PC-3 (cell line): Measurements from ENCODE around the gene VPS37C. TPM values are rescaled to one million over a fixed set of nuclear protein-coding genes. Genes with fewer than 3 reads are reported as not detected.

ENCODE experiments used
- ATAC-seq: fragments of 200-7000 bp; cut with Tn5 transposase; 2 replicates; pipeline ENCODE4 v1.9.1; 2020; ENCODE audit warnings: mild to moderate bottlenecking, moderate library complexity
- BruUV-seq: library from RNA; stranded (reverse); fragments of 400-500 nt; replicated peaks from 2 replicates; lab custom pipeline; 2021; lab: Mats Ljungman, UMichigan
- CTCF ChIA-PET: fragments of 300-600 bp; sonication (Branson Sonifier 250); formaldehyde crosslinking; loops from one replicate; lab custom pipeline; 2022; ENCODE audit warnings: antibody characterized with exemption; lab: Charles Lee
- POLR2A ChIA-PET: fragments of 300-600 bp; sonication (Branson Sonifier 250); formaldehyde crosslinking; loops from one replicate; lab custom pipeline; 2022; ENCODE audit warnings: antibody characterized with exemption; ENCODE audit not compliant: unreplicated experiment; lab: Charles Lee
- DNase-seq: peaks from one replicate; pipeline ENCODE4 v3.0.0-alpha.2; 2015
- H2AFZ ChIP-seq: fragments of 300-600 bp; sonication (generic); 2 replicates; pipeline ENCODE4 v1.6.0; 2016; ENCODE audit warnings: antibody characterized with exemption, low read length
- H3F3A ChIP-seq: fragments of 300-600 bp; sonication (generic); one replicate; pipeline ENCODE4 v1.6.0; 2017; ENCODE audit warnings: antibody characterized with exemption, low read length, control low read depth, mild to moderate bottlenecking; ENCODE audit not compliant: unreplicated experiment
- H3K27ac ChIP-seq: fragments of 300-600 bp; sonication (generic); 2 replicates; pipeline ENCODE4 v1.5.1; 2016; ENCODE audit warnings: mild to moderate bottlenecking, low read length
- H3K27me3 ChIP-seq: fragments of 300-600 bp; sonication (generic); 2 replicates; pipeline ENCODE4 v1.6.1; 2016; ENCODE audit warnings: low read length, mixed read lengths
- H3K36me3 ChIP-seq: fragments of 300-600 bp; sonication (generic); 2 replicates; pipeline ENCODE4 v1.6.1; 2016; ENCODE audit warnings: low read depth, mixed run types, low read length, mixed read lengths
- H3K4me1 ChIP-seq: fragments of 300-600 bp; sonication (generic); 2 replicates; pipeline ENCODE4 v1.5.1; 2016; ENCODE audit warnings: low read length; ENCODE audit not compliant: insufficient read depth
- H3K4me2 ChIP-seq: fragments of 300-600 bp; sonication (generic); 2 replicates; pipeline ENCODE4 v1.6.0; 2016; ENCODE audit warnings: low read length
- H3K4me3 ChIP-seq: fragments of 300-600 bp; sonication (generic); 2 replicates; pipeline ENCODE4 v1.5.1; 2016; ENCODE audit warnings: mild to moderate bottlenecking, low read length, mixed read lengths
- H3K79me2 ChIP-seq: fragments of 300-600 bp; sonication (generic); 2 replicates; pipeline ENCODE4 v1.6.1; 2017; ENCODE audit warnings: low read length, mixed read lengths
- H3K9ac ChIP-seq: fragments of 300-600 bp; sonication (generic); 2 replicates; pipeline ENCODE4 v1.6.0; 2016; ENCODE audit warnings: mild to moderate bottlenecking, low read length
- H3K9me2 ChIP-seq: fragments of 300-600 bp; sonication (generic); replicated peaks from 2 replicates; pipeline ENCODE4 v1.6.1; 2016; ENCODE audit warnings: mixed run types, low read length, mixed read lengths
- H3K9me3 ChIP-seq: fragments of 300-600 bp; sonication (generic); 2 replicates; pipeline ENCODE4 v1.6.1; 2016; ENCODE audit warnings: low read length, mixed read lengths
- H4K20me1 ChIP-seq: fragments of 300-600 bp; sonication (generic); 2 replicates; pipeline ENCODE4 v1.6.1; 2016; ENCODE audit warnings: low read length, mixed read lengths
- CTCF ChIP-seq: fragments of 300-600 bp; sonication (generic); conservative IDR thresholded peaks from 2 replicates; pipeline ENCODE4 v1.5.1; 2017; ENCODE audit warnings: antibody characterized with exemption, low read depth, mild to moderate bottlenecking, low read length
- EZH2 ChIP-seq: fragments of 300-600 bp; sonication (generic); IDR thresholded peaks from one replicate; pipeline ENCODE4 v1.6.1; 2017; ENCODE audit warnings: antibody characterized with exemption, mild to moderate bottlenecking, low read length; ENCODE audit not compliant: unreplicated experiment
- EZH2phosphoT487 ChIP-seq: fragments of 300-600 bp; sonication (generic); IDR thresholded peaks from 2 replicates; pipeline ENCODE4 v1.6.1; 2018; ENCODE audit warnings: mild to moderate bottlenecking, antibody characterized with exemption, low read length, borderline replicate concordance
- intact Hi-C: fragments of 100-400 bp; cut with micrococcal nuclease; formaldehyde crosslinking; loops from 2 replicates; pipeline ENCODE4 v1.9.0; 2023
- total RNA-seq: library from RNA; depleted of rRNA; stranded (reverse); fragments of >200 nt; gene quantifications from 2 replicates; pipeline ENCODE4 v1.2.3, GENCODE V29; 2014

VPS37C gene
- total RNA-seq, 1 experiment from 2014 or later = 28.9 TPM

- no peak overlapping the region for H3K27ac ChIP-seq
- no peaks in the 10 kb centered on the region for H3F3A ChIP-seq
- H3K36me3 ChIP-seq = no peaks in the 10 kb centered on the region
- no TSS peak for BruUV-seq
- H3K4me1 ChIP-seq = no peaks in the 10 kb centered on the region
- H3K4me2 ChIP-seq = no peak overlapping the region
- H3K4me3 ChIP-seq = no peak overlapping the region
- H4K20me1 ChIP-seq = no peaks in the 10 kb centered on the region
- no peaks in the 10 kb centered on the region for H3K9me2 ChIP-seq
- TF ChIP-seq CTCF (no peak), EZH2 (no peak), EZH2phosphoT487 (no peak)
- ATAC-seq (no peak), DNase-seq (no peak)
- H3K9ac ChIP-seq = no peak overlapping the region
- intact Hi-C loops = no loop called here
- CTCF ChIA-PET = no interaction called here
- no peaks in the 10 kb centered on the region for H3K9me3 ChIP-seq
- H3K27me3 ChIP-seq = no peaks in the 10 kb centered on the region
- H2AFZ ChIP-seq = no peak overlapping the region
- no peaks in the 10 kb centered on the region for H3K79me2 ChIP-seq
- POLR2A ChIA-PET = no interaction called here
These were observed 45.6 kb downstream of the VPS37C start for GRCh38 chr11:61115498-61116224.

GRCh38 chr11:61114913-61115312, 46.3 kb downstream of the VPS37C start:
- H3K9me3 ChIP-seq = no peaks in the 10 kb centered on the region
- no peaks in the 10 kb centered on the region for H3K9me2 ChIP-seq
- no peaks in the 10 kb centered on the region for H3K36me3 ChIP-seq
- no peak overlapping the region for H3K4me3 ChIP-seq
- no peak overlapping the region for H2AFZ ChIP-seq
- BruUV-seq = no TSS peak
- H3K27ac ChIP-seq = no peak overlapping the region
- H4K20me1 ChIP-seq = no peaks in the 10 kb centered on the region
- TF ChIP-seq EZH2 = no peak
- TF ChIP-seq EZH2phosphoT487 = no peak
- no peak for TF ChIP-seq CTCF
- no peak overlapping the region for H3K9ac ChIP-seq
- no peaks in the 10 kb centered on the region for H3K27me3 ChIP-seq
- intact Hi-C loops = no loop called here
- POLR2A ChIA-PET = no interaction called here
- H3K79me2 ChIP-seq = no peaks in the 10 kb centered on the region
- H3K4me1 ChIP-seq = no peaks in the 10 kb centered on the region
- ATAC-seq (no peak), DNase-seq (no peak)
- no peak overlapping the region for H3K4me2 ChIP-seq
- no peaks in the 10 kb centered on the region for H3F3A ChIP-seq
- CTCF ChIA-PET = no interaction called here

GRCh38 chr11:61113201-61113600, 48.0 kb downstream of the VPS37C start:
- ATAC-seq = no peak
- no peak overlapping the region for H3K9ac ChIP-seq
- H3K36me3 ChIP-seq = no peaks in the 10 kb centered on the region
- no peak for DNase-seq
- no TSS peak for BruUV-seq
- H4K20me1 ChIP-seq = no peaks in the 10 kb centered on the region
- no peak overlapping the region for H3K27ac ChIP-seq
- CTCF ChIA-PET = interaction anchor here (0.6 to 0.7 kb wide), 2 partner anchors 198 to 199 kb away, joined by 3 to 4 read pairs; partner anchors contain the start of gene TMEM109
- POLR2A ChIA-PET = no interaction called here
- H3K4me3 ChIP-seq = no peak overlapping the region
- H3K79me2 ChIP-seq = no peaks in the 10 kb centered on the region
- H2AFZ ChIP-seq = no peak overlapping the region
- no peaks in the 10 kb centered on the region for H3K4me1 ChIP-seq
- no peak overlapping the region for H3K4me2 ChIP-seq
- no peaks in the 10 kb centered on the region for H3K9me2 ChIP-seq
- H3K9me3 ChIP-seq = no peaks in the 10 kb centered on the region
- TF ChIP-seq EZH2phosphoT487 = no peak
- no peak for TF ChIP-seq EZH2
- no peak for TF ChIP-seq CTCF
- no peaks in the 10 kb centered on the region for H3F3A ChIP-seq
- intact Hi-C loops = no loop called here
- no peaks in the 10 kb centered on the region for H3K27me3 ChIP-seq
